GM12873 (cell line): Measurements from ENCODE around the gene B4GAT1.

Source experiments
- CTCF ChIP-seq: IDR thresholded peaks from 2 replicates; pipeline ENCODE4 v1.5.1; 2012; ENCODE audit warnings: low read depth, mild to moderate bottlenecking, moderate library complexity, low read length, control low read depth; ENCODE audit not compliant: insufficient read depth; ENCODE audit errors: missing control alignments

B4GAT1 gene

GRCh38 chr11:66335531-66336233 is 11.7 kb downstream of the B4GAT1 start:
- TF ChIP-seq CTCF = no peak

- no peak for TF ChIP-seq CTCF
Observed at GRCh38 chr11:66334605-66335442, 12.6 kb downstream of the B4GAT1 start.

GRCh38 chr11:66333896-66334604 is 13.4 kb downstream of the B4GAT1 start:
- no peak for TF ChIP-seq CTCF

GRCh38 chr11:66333220-66333877 is 14.1 kb downstream of the B4GAT1 start:
- no peak for TF ChIP-seq CTCF

GRCh38 chr11:66332371-66333219 is 14.8 kb downstream of the B4GAT1 start:
- TF ChIP-seq CTCF = no peak

- no peak for TF ChIP-seq CTCF
Observed at GRCh38 chr11:66331542-66332370, 15.7 kb downstream of the B4GAT1 start.
